H1 (cell line): ENCODE measurements around the gene KPNA1. TPM values are rescaled to one million over a fixed set of nuclear protein-coding genes. Genes with fewer than 3 reads are reported as not detected.

Experiments used
- CTCF ChIA-PET: fragments of 300-600 bp; sonication (Branson Sonifier 250); formaldehyde crosslinking; loops from one replicate; lab custom pipeline; 2021; ENCODE audit not compliant: partially characterized antibody; lab: Charles Lee
- POLR2A ChIA-PET: fragments of 300-600 bp; sonication (Branson Sonifier 250); formaldehyde crosslinking; loops from one replicate; lab custom pipeline; 2021; ENCODE audit warnings: inconsistent platforms; ENCODE audit not compliant: partially characterized antibody; lab: Charles Lee
- DNase-seq, 2 experiments: peaks; one replicate each; pipeline versions ENCODE4 v3.0.0 to v3.0.0-alpha.2; 2010 to 2022; ENCODE audit warnings: low spot score in 2 of 2, low read depth in 1 of 2, mixed read lengths in 1 of 2
- FAIRE-seq: peaks from 2 replicates; lab custom pipeline; 2011; peaks lifted over from hg19 to GRCh38; lab: Jason Lieb, UNC
- H2AFZ ChIP-seq: 2 replicates; pipeline ENCODE4 v1.8.1; 2012; ENCODE audit warnings: low read length, inconsistent platforms
- H2AK5ac ChIP-seq: 2 replicates; pipeline ENCODE4 v1.6.1; 2013; ENCODE audit warnings: low read depth, low read length
- H2BK120ac ChIP-seq: replicated peaks from 2 replicates; pipeline ENCODE3; 2013; ENCODE audit warnings: low read depth, low read length, inconsistent platforms
- H2BK12ac ChIP-seq: 2 replicates; pipeline ENCODE4 v1.6.1; 2013; ENCODE audit warnings: low read depth, low read length
- H2BK15ac ChIP-seq: 2 replicates; pipeline ENCODE4 v1.6.1; 2013; ENCODE audit warnings: low read length
- H2BK20ac ChIP-seq: 2 replicates; pipeline ENCODE4 v1.6.1; 2013; ENCODE audit warnings: low read length
- H2BK5ac ChIP-seq: 2 replicates; pipeline ENCODE4 v1.6.1; 2013; ENCODE audit warnings: low read depth, low read length
- H3K14ac ChIP-seq: 2 replicates; pipeline ENCODE4 v1.6.1; 2013; ENCODE audit warnings: inconsistent platforms; ENCODE audit not compliant: insufficient read length
- H3K18ac ChIP-seq: 2 replicates; pipeline ENCODE4 v1.6.1; 2013; ENCODE audit warnings: low read length; ENCODE audit errors: extremely low read depth
- H3K23ac ChIP-seq: 2 replicates; pipeline ENCODE4 v1.6.1; 2013; ENCODE audit warnings: inconsistent platforms; ENCODE audit not compliant: insufficient read length
- H3K23me2 ChIP-seq: 2 replicates; pipeline ENCODE4 v1.6.1; 2013; ENCODE audit warnings: low read depth, low read length
- H3K27ac ChIP-seq: 2 replicates; pipeline ENCODE4 v1.6.1; 2011; ENCODE audit warnings: low read depth, low read length, inconsistent platforms
- H3K27me3 ChIP-seq, 4 experiments: replicated peaks in 1 of 4; 1 replicate in 1 of 4; 2 replicates in 3 of 4; pipeline versions ENCODE4 v1.6.1 to v1.8.1; 2011 to 2013; ENCODE audit warnings: low read length in 3 of 4, mild to moderate bottlenecking in 3 of 4, inconsistent platforms in 2 of 4, mixed read lengths in 2 of 4, moderate library complexity in 1 of 4; ENCODE audit not compliant: control insufficient read depth in 3 of 4, insufficient read depth in 3 of 4; ENCODE audit errors: extremely low read depth in 1 of 4
- H3K36me3 ChIP-seq, 4 experiments: 2 replicates each; pipeline versions ENCODE4 v1.6.1 to v1.8.1; 2011 to 2013; ENCODE audit warnings: mild to moderate bottlenecking in 4 of 4, low read length in 3 of 4, moderate library complexity in 2 of 4, control low read depth in 1 of 4, inconsistent platforms in 1 of 4; ENCODE audit not compliant: insufficient read depth in 4 of 4, control insufficient read depth in 2 of 4
- H3K4ac ChIP-seq: replicated peaks from 2 replicates; pipeline ENCODE3; 2013; ENCODE audit warnings: low read length, low read depth, mixed read lengths, inconsistent platforms; ENCODE audit not compliant: insufficient read length
- H3K4me1 ChIP-seq, 4 experiments: replicated peaks in 1 of 4; 1 replicate in 1 of 4; 2 replicates in 3 of 4; pipeline versions ENCODE4 v1.6.1 to v1.8.1; 2011 to 2013; ENCODE audit warnings: low read length in 3 of 4, inconsistent platforms in 2 of 4, mixed read lengths in 1 of 4; ENCODE audit not compliant: insufficient read depth in 4 of 4, control insufficient read depth in 3 of 4
- H3K4me2 ChIP-seq, 2 experiments: 2 replicates each; pipeline versions ENCODE4 v1.6.1 to v1.8.1; 2011 to 2013; ENCODE audit warnings: low read depth in 2 of 2, low read length in 2 of 2, control low read depth in 1 of 2, inconsistent platforms in 1 of 2, mild to moderate bottlenecking in 1 of 2; ENCODE audit not compliant: insufficient read depth in 1 of 2
- H3K4me3 ChIP-seq, 4 experiments: fragments of 200-600, 300-600 bp in 1 of 4; sonication (generic), shearing (Covaris generic), sonication (Bioruptor Twin) in 1 of 4; 2 replicates each; pipeline versions ENCODE4 v1.5.1 to v1.8.1; 2011 to 2016; ENCODE audit warnings: low read length in 4 of 4, low read depth in 3 of 4, control low read depth in 2 of 4, inconsistent platforms in 2 of 4, mild to moderate bottlenecking in 2 of 4, mixed read lengths in 1 of 4, moderate library complexity in 1 of 4; ENCODE audit not compliant: insufficient read depth in 2 of 4; ENCODE audit errors: extremely low read depth in 1 of 4
- H3K56ac ChIP-seq: replicated peaks from 2 replicates; pipeline ENCODE3; 2013; ENCODE audit warnings: low read depth, mild to moderate bottlenecking, mixed read lengths, low read length, inconsistent platforms; ENCODE audit not compliant: insufficient read length
- H3K79me1 ChIP-seq: 2 replicates; pipeline ENCODE4 v1.6.1; 2013; ENCODE audit warnings: low read depth, low read length, control low read depth
- H3K79me2 ChIP-seq, 2 experiments: 2 replicates each; pipeline versions ENCODE4 v1.6.1 to v1.8.1; 2012 to 2013; ENCODE audit warnings: low read length in 2 of 2, mild to moderate bottlenecking in 2 of 2, inconsistent platforms in 1 of 2; ENCODE audit not compliant: insufficient read depth in 2 of 2, control insufficient read depth in 1 of 2
- H3K9ac ChIP-seq, 4 experiments: replicated peaks in 1 of 4; 1 replicate in 1 of 4; 2 replicates in 3 of 4; pipeline versions ENCODE4 v1.6.1 to v1.8.1; 2011 to 2013; ENCODE audit warnings: low read depth in 3 of 4, low read length in 3 of 4, control low read depth in 2 of 4, mild to moderate bottlenecking in 2 of 4, moderate library complexity in 2 of 4, inconsistent platforms in 1 of 4; ENCODE audit errors: extremely low read depth in 1 of 4
- H3K9me3 ChIP-seq, 2 experiments: 2 replicates each; pipeline versions ENCODE4 v1.6.1 to v1.8.1; 2012 to 2013; ENCODE audit warnings: mild to moderate bottlenecking in 2 of 2, moderate library complexity in 2 of 2, control low read depth in 1 of 2, inconsistent platforms in 1 of 2, low read depth in 1 of 2, low read length in 1 of 2, mixed read lengths in 1 of 2; ENCODE audit not compliant: insufficient read depth in 2 of 2
- H4K20me1 ChIP-seq, 2 experiments: replicated peaks in 1 of 2; 2 replicates each; pipeline versions ENCODE3 to v1.8.1; 2011 to 2013; ENCODE audit warnings: inconsistent platforms in 2 of 2, low read length in 2 of 2, mild to moderate bottlenecking in 1 of 2; ENCODE audit not compliant: insufficient read depth in 2 of 2, control insufficient read depth in 1 of 2
- H4K5ac ChIP-seq: 2 replicates; pipeline ENCODE4 v1.6.1; 2013; ENCODE audit warnings: low read length, low read depth, mixed read lengths, inconsistent platforms; ENCODE audit not compliant: insufficient read length
- H4K8ac ChIP-seq: 2 replicates; pipeline ENCODE4 v1.8.0; 2013; ENCODE audit warnings: mild to moderate bottlenecking, moderate library complexity, low read length, inconsistent platforms; ENCODE audit not compliant: insufficient read depth; ENCODE audit errors: extremely low read depth
- H4K91ac ChIP-seq: replicated peaks from 2 replicates; pipeline ENCODE3; 2013; ENCODE audit warnings: low read length, mixed read lengths, inconsistent platforms; ENCODE audit not compliant: insufficient read length
- ATF2 ChIP-seq: IDR thresholded peaks from 2 replicates; pipeline ENCODE4 v1.6.1; 2012; ENCODE audit warnings: low read length, inconsistent platforms
- CTBP2 ChIP-seq: IDR thresholded peaks from 2 replicates; pipeline ENCODE4 v1.7.0; 2011; ENCODE audit warnings: borderline replicate concordance, mild to moderate bottlenecking, moderate library complexity, mixed read lengths, low read length; ENCODE audit not compliant: insufficient read depth, insufficient read length
- KDM4A ChIP-seq: IDR thresholded peaks from one replicate; pipeline ENCODE4 v1.7.1; 2012; ENCODE audit warnings: low read depth, mild to moderate bottlenecking, moderate library complexity, low read length, inconsistent platforms; ENCODE audit not compliant: severe bottlenecking
- SIN3A ChIP-seq, 2 experiments: IDR thresholded peaks in 1 of 2; conservative IDR thresholded peaks in 1 of 2; 2 replicates each; pipeline ENCODE4 v1.6.1; 2011 to 2012; ENCODE audit warnings: low read length in 2 of 2, improper control_type of control experiment in 1 of 2, low read depth in 1 of 2, mild to moderate bottlenecking in 1 of 2
- whole genome bisulfite sequencing, 2 experiments: shearing (Covaris generic) in 1 of 2; methylation state at CpG; one replicate each; pipeline versions ENCODE4 v1.1.6 to v1.1.7; 2013 to 2015; ENCODE audit warnings: low lambda C conversion rate in 2 of 2, mixed read lengths in 2 of 2, inconsistent platforms in 1 of 2, low coverage in 1 of 2, missing lambda C conversion rate in 1 of 2; ENCODE audit not compliant: insufficient replicate concordance in 2 of 2, insufficient coverage in 1 of 2, insufficient read length in 1 of 2; ENCODE audit errors: extremely low coverage in 1 of 2, missing lambda C conversion rate in 1 of 2; 5-methylcytosine and 5-hydroxymethylcytosine counted together
- polyA plus RNA-seq, 7 experiments: library from polyadenylated mRNA; depleted of rRNA in 3 of 7; stranded (reverse) in 5 of 7; unstranded in 2 of 7; fragments of >200 nt in 5 of 7; fragments of 200-250 nt in 2 of 7; gene quantifications; 1 replicate in 5 of 7; 2 replicates in 1 of 7; 4 replicates in 1 of 7; pipeline versions ENCODE4 v1.2.1 to v1.2.3, GENCODE V29; 2011 to 2013; ENCODE audit warnings: missing spikeins in 2 of 7, mixed read lengths in 2 of 7
- total RNA-seq: library from RNA; stranded (reverse); fragmentation: NEBNext Ultra II Directional; extraction: Animal tissue kit (Norgen Biotek cat#: 25700); gene quantifications from 2 replicates; pipeline ENCODE4 v1.2.1, GENCODE V29; 2021

The KPNA1 gene
- total and polyA plus RNA-seq, 2 of the 8 experiments (the other 6 are each of a cell fraction or from before 2014, with no cell fraction given): 14.8 to 63.0 TPM

- Histone ChIP-seq H3K79me1 (no peaks in the 10 kb centered on the region), H3K4me2 (no peak overlapping the region), H2BK15ac (no peak overlapping the region), H2BK5ac (no peak overlapping the region), H3K27ac (no peak overlapping the region), H3K9me3 (no peaks in the 10 kb centered on the region), H3K23me2 (peaks cover 5% of the 10 kb centered on the region; the same call in 1 of the 2 replicates), H3K23ac (no peak overlapping the region), H3K36me3 (no peaks in the 10 kb centered on the region), H4K8ac (no peak overlapping the region), H3K56ac (no peak overlapping the region), H3K4ac (no peak overlapping the region), H4K91ac (no peak overlapping the region), H2AFZ (no peak overlapping the region), H4K20me1 (no peaks in the 10 kb centered on the region), H2AK5ac (no peak overlapping the region), H2BK20ac (no peak overlapping the region), H3K14ac (no peak overlapping the region), H3K79me2 (no peaks in the 10 kb centered on the region), H3K4me3 (no peak overlapping the region), H3K9ac (no peak overlapping the region), H3K4me1 (peaks cover under 1 to 5% (median 4%) of the 10 kb centered on the region in 4 experiments; a peak in 6 of 7 replicates), H3K18ac (no peak overlapping the region), H2BK120ac (no peak overlapping the region), H3K27me3 (peaks cover 0 to 2% (median 0%) of the 10 kb centered on the region in 4 experiments; a peak in 2 of 7 replicates), H2BK12ac (no peak overlapping the region), H4K5ac (no peak overlapping the region)
- ChIA-PET POLR2A (interaction anchor here (1.5 kb wide), 1 partner anchor 16 kb away, joined by 3 read pairs; no protein-coding TSS in a partner anchor), CTCF (interaction anchor here (0.6 to 9.0 kb wide), 15 partner anchors 9 to 343 kb away, joined by 3 to 62 read pairs (median 3); partner anchors contain the start of gene PARP14)
- 71% methylated on average over 3 of the region's 3 CpGs; no CpG with 5 or more reads in 1 of the 2 experiments for WGBS, 2 experiments
- DNase-seq: no peak
- FAIRE-seq: no peak
- TF ChIP-seq SIN3A (conservative IDR thresholded peaks at IDR 0.05 in 1 of 2, IDR thresholded peaks at IDR 0.05 in 1 of 2; ENCODE audit: low read depth in 1 of 2, low read length in 2 of 2) (no peak), CTBP2 (no peak), ATF2 (no peak), KDM4A (no peak)
Measured at GRCh38 chr3:122559906-122560305, 45.2 kb upstream of the KPNA1 start.
